Measurements from ENCODE around the gene RIC3. TPM values are rescaled to one million over a fixed set of nuclear protein-coding genes. Genes with fewer than 3 reads are reported as not detected.

RIC3 gene
- total and polyA plus RNA-seq, 2 of the 8 experiments (the other 6 are each of a cell fraction or from before 2014, with no cell fraction given): 6.4 to 15.5 TPM

- TF ChIP-seq CHD7 (IDR thresholded peaks at IDR 0.05; ENCODE audit: insufficient replicate concordance, low read length): no peak
- no peak for TF ChIP-seq TAF1 (IDR thresholded peaks at IDR 0.05; ENCODE audit: low read depth, low read length)
- no peak for TF ChIP-seq KDM5A (IDR thresholded peaks at IDR 0.05; ENCODE audit: low read length)
- no peak for TF ChIP-seq SUZ12 (IDR thresholded peaks at IDR 0.05; ENCODE audit: low read length)
- no peak for TF ChIP-seq BCL11A (IDR thresholded peaks at IDR 0.05; ENCODE audit: low read depth in 2 of 2, low read length in 2 of 2)
- no peak for TF ChIP-seq TAF7 (optimal IDR thresholded peaks at IDR 0.05; ENCODE audit: borderline replicate concordance, low read depth, low read length)
- TF ChIP-seq MAX (IDR thresholded peaks at IDR 0.05): no peak
- TF ChIP-seq CEBPB (IDR thresholded peaks at IDR 0.05; ENCODE audit: low read depth, low read length): no peak
- TF ChIP-seq SP4 (IDR thresholded peaks at IDR 0.05; ENCODE audit: low read length): no peak
- no peak for TF ChIP-seq ASH2L (IDR thresholded peaks at IDR 0.05; ENCODE audit: low read length)
These were observed 33.9 kb upstream of the RIC3 start (continued) for GRCh38 chr11:8202516-8203413.
